ENCODE measurements around the gene PTGFRN.

PTGFRN gene

GRCh38 chr1:117015724-117016123 is 106.0 kb downstream of the PTGFRN start:
- DNase-seq (ENCODE audit: low read depth in 1 of 2, low spot score in 1 of 2), result no peak
- no peak for TF ChIP-seq REST (IDR thresholded peaks at IDR 0.05; ENCODE audit: insufficient replicate concordance, low read depth)
- TF ChIP-seq GABPA (IDR thresholded peaks at IDR 0.05; ENCODE audit: low read depth), result no peak
- no peak for TF ChIP-seq SPI1 (IDR thresholded peaks at IDR 0.05; ENCODE audit: borderline replicate concordance, low read depth)
- TF ChIP-seq POLR2AphosphoS5 (IDR thresholded peaks at IDR 0.05; ENCODE audit: low read depth), result no peak
- TF ChIP-seq, protein P1, sequence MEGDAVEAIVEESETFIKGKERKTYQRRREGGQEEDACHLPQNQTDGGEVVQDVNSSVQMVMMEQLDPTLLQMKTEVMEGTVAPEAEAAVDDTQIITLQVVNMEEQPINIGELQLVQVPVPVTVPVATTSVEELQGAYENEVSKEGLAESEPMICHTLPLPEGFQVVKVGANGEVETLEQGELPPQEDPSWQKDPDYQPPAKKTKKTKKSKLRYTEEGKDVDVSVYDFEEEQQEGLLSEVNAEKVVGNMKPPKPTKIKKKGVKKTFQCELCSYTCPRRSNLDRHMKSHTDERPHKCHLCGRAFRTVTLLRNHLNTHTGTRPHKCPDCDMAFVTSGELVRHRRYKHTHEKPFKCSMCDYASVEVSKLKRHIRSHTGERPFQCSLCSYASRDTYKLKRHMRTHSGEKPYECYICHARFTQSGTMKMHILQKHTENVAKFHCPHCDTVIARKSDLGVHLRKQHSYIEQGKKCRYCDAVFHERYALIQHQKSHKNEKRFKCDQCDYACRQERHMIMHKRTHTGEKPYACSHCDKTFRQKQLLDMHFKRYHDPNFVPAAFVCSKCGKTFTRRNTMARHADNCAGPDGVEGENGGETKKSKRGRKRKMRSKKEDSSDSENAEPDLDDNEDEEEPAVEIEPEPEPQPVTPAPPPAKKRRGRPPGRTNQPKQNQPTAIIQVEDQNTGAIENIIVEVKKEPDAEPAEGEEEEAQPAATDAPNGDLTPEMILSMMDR (IDR thresholded peaks at IDR 0.05; ENCODE audit: insufficient read depth, low read length), result no peak

DNA sequence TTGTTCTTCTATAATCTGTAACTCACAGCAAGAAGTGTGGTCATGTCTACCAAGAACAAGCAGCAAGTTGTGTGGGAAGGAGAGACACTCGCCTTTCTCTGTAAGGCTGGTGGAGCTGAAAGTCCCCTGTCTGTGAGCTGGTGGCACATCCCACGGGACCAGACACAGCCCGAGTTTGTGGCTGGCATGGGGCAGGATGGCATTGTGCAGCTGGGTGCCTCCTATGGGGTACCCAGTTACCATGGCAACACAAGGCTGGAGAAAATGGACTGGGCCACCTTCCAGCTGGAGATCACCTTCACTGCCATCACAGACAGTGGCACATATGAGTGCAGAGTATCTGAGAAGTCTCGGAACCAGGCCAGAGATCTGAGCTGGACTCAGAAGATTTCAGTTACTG is 107.3 kb downstream of the PTGFRN start:
- no peak overlapping the region for H3K4me3 ChIP-seq (replicated peaks; ENCODE audit: insufficient read depth, low read length)
- no peak overlapping the region for H3K27ac ChIP-seq (replicated peaks)
- TF ChIP-seq GABPA (IDR thresholded peaks at IDR 0.05; ENCODE audit: low read depth) (no peak), POLR2AphosphoS5 (IDR thresholded peaks at IDR 0.05; ENCODE audit: low read depth) (no peak), SPI1 (IDR thresholded peaks at IDR 0.05; ENCODE audit: borderline replicate concordance, low read depth) (no peak), REST (IDR thresholded peaks at IDR 0.05; ENCODE audit: insufficient replicate concordance, low read depth) (no peak)
- TF ChIP-seq, protein P1 (IDR thresholded peaks at IDR 0.05; ENCODE audit: insufficient read depth, low read length), result no peak
- no peaks in the 10 kb centered on the region for H3K27me3 ChIP-seq (ENCODE audit: insufficient read depth, poor library complexity, severe bottlenecking)
- DNase-seq (ENCODE audit: low read depth in 1 of 2, low spot score in 1 of 2), result no peak

More at GRCh38 chr1:117015724-117016123, 106.0 kb downstream of the PTGFRN start:
- Histone ChIP-seq H3K27me3 (ENCODE audit: insufficient read depth, poor library complexity, severe bottlenecking) (no peaks in the 10 kb centered on the region), H3K4me3 (replicated peaks; ENCODE audit: insufficient read depth, low read length) (no peak overlapping the region), H3K27ac (replicated peaks) (no peak overlapping the region)

GRCh38 chr1:117017648-117018047 is 107.9 kb downstream of the PTGFRN start:
- no peak overlapping the region for H3K27ac ChIP-seq (replicated peaks)

More at GRCh38 chr1:117017648-117018047, 107.9 kb downstream of the PTGFRN start:
- Histone ChIP-seq H3K27me3 (ENCODE audit: insufficient read depth, poor library complexity, severe bottlenecking) (no peaks in the 10 kb centered on the region), H3K4me3 (replicated peaks; ENCODE audit: insufficient read depth, low read length) (no peak overlapping the region)
- DNase-seq (ENCODE audit: low read depth in 1 of 2, low spot score in 1 of 2), result no peak
- TF ChIP-seq GABPA (IDR thresholded peaks at IDR 0.05; ENCODE audit: low read depth) (no peak), SPI1 (IDR thresholded peaks at IDR 0.05; ENCODE audit: borderline replicate concordance, low read depth) (no peak), REST (IDR thresholded peaks at IDR 0.05; ENCODE audit: insufficient replicate concordance, low read depth) (no peak), POLR2AphosphoS5 (IDR thresholded peaks at IDR 0.05; ENCODE audit: low read depth) (no peak)
- TF ChIP-seq, protein P1 (IDR thresholded peaks at IDR 0.05; ENCODE audit: insufficient read depth, low read length), result no peak
